ENCODE results near the gene TCP1.

TCP1 gene

DNA sequence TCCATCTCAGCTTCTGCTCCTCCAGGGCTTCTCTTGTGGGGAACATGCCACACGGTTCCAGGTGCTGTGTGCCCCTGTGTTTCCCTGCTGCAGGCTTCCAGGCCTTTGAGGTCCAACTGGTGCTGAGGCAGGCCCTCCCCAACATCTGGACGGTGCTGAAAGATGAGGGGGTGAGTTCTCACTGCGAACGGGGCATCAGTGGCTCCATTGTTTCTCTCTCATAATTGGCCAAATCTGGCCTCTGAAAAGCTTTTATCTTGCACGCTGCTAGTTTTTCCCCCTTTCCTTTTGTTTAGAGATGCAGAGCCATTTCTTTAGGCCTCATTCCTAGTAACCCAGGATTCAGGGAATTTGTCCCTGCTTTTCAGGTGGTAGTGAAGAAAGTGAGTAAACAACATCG is 19.2 kb upstream of the TCP1 start:
- WGBS (ENCODE audit: extremely low coverage, insufficient coverage, insufficient read length), result no CpG with 5 or more reads among the region's 6 CpGs
- Histone ChIP-seq H4K12ac (ENCODE audit: low read depth, low read length) (no peak overlapping the region), H4K91ac (ENCODE audit: low read depth, low read length) (no peak overlapping the region), H3K9ac (ENCODE audit: low read length) (no peak overlapping the region), H3K36me3 (ENCODE audit: control insufficient read depth in 1 of 2, insufficient read depth in 2 of 2, low read length in 2 of 2) (no peaks in the 10 kb centered on the region), H3K23ac (ENCODE audit: low read length) (no peak overlapping the region), H3K4me3 (ENCODE audit: low read depth, low read length) (no peak overlapping the region), H3K4me1 (ENCODE audit: control insufficient read depth in 1 of 2, insufficient read depth in 2 of 2, low read length in 2 of 2) (peaks cover 4 to 11% of the 10 kb centered on the region in 2 experiments), H3K4ac (ENCODE audit: low read depth, low read length) (no peak overlapping the region), H3K27me3 (ENCODE audit: insufficient read depth, low read length) (no peaks in the 10 kb centered on the region), H3K9me3 (ENCODE audit: insufficient read depth, low read depth, low read length) (no peaks in the 10 kb centered on the region), H2AK5ac (ENCODE audit: low read length) (no peak overlapping the region), H3K27ac (ENCODE audit: low read depth, low read length) (no peak overlapping the region), H2BK5ac (ENCODE audit: low read depth, low read length, poor library complexity) (no peak overlapping the region), H2AFZ (ENCODE audit: insufficient read depth, low read length, poor library complexity) (no peak overlapping the region), H2BK12ac (ENCODE audit: low read length) (peak overlapping the region; percentile 3), H4K8ac (ENCODE audit: low read depth, low read length) (no peak overlapping the region), H2BK120ac (ENCODE audit: insufficient read depth, low read length, poor library complexity) (no peak overlapping the region), H3K14ac (ENCODE audit: low read length) (no peak overlapping the region), H3K79me2 (ENCODE audit: control insufficient read depth, insufficient read depth, low read length, poor library complexity) (no peaks in the 10 kb centered on the region), H3K79me1 (ENCODE audit: low read length) (peaks cover under 1% of the 10 kb centered on the region), H3K4me2 (ENCODE audit: low read length) (no peak overlapping the region), H3K18ac (ENCODE audit: low read length) (no peak overlapping the region)
- DNase-seq, result no peak

- H3K79me2 ChIP-seq (ENCODE audit: control insufficient read depth, insufficient read depth, low read length, poor library complexity), result no peaks in the 10 kb centered on the region
- H4K12ac ChIP-seq (ENCODE audit: low read depth, low read length), result no peak overlapping the region
- H3K9ac ChIP-seq (ENCODE audit: low read length), result no peak overlapping the region
- H3K4ac ChIP-seq (ENCODE audit: low read depth, low read length), result no peak overlapping the region
- no peaks in the 10 kb centered on the region for H3K79me1 ChIP-seq (ENCODE audit: low read length)
- H3K14ac ChIP-seq (ENCODE audit: low read length), result no peak overlapping the region
- H3K36me3 ChIP-seq (ENCODE audit: control insufficient read depth in 1 of 2, insufficient read depth in 2 of 2, low read length in 2 of 2), result no peaks in the 10 kb centered on the region
- H3K4me3 ChIP-seq (ENCODE audit: low read depth, low read length), result no peak overlapping the region
- no peak overlapping the region for H2AFZ ChIP-seq (ENCODE audit: insufficient read depth, low read length, poor library complexity)
- no peak overlapping the region for H4K8ac ChIP-seq (ENCODE audit: low read depth, low read length)
- H4K91ac ChIP-seq (ENCODE audit: low read depth, low read length), result no peak overlapping the region
- H3K18ac ChIP-seq (ENCODE audit: low read length), result no peak overlapping the region
- no peak overlapping the region for H3K23ac ChIP-seq (ENCODE audit: low read length)
- H2BK5ac ChIP-seq (ENCODE audit: low read depth, low read length, poor library complexity), result no peak overlapping the region
- no CpG with 5 or more reads among the region's 5 CpGs for WGBS (ENCODE audit: extremely low coverage, insufficient coverage, insufficient read length)
- H3K4me1 ChIP-seq (ENCODE audit: control insufficient read depth in 1 of 2, insufficient read depth in 2 of 2, low read length in 2 of 2), result peaks cover 0 to under 1% of the 10 kb centered on the region in 2 experiments
- peaks cover 2% of the 10 kb centered on the region for H3K9me3 ChIP-seq (ENCODE audit: insufficient read depth, low read depth, low read length)
- no peak overlapping the region for H3K4me2 ChIP-seq (ENCODE audit: low read length)
- DNase-seq, result peak; percentile 53 to 93
- no peak overlapping the region for H2AK5ac ChIP-seq (ENCODE audit: low read length)
- no peak overlapping the region for H2BK12ac ChIP-seq (ENCODE audit: low read length)
- H3K27ac ChIP-seq (ENCODE audit: low read depth, low read length), result no peak overlapping the region
- no peak overlapping the region for H2BK120ac ChIP-seq (ENCODE audit: insufficient read depth, low read length, poor library complexity)
- H3K27me3 ChIP-seq (ENCODE audit: insufficient read depth, low read length), result no peaks in the 10 kb centered on the region
These were observed 17.9 kb upstream of the TCP1 start for GRCh38 chr6:159807150-159807858.

GRCh38 chr6:159806021-159806458 is 16.6 kb upstream of the TCP1 start:
- Histone ChIP-seq H3K27me3 (ENCODE audit: insufficient read depth, low read length) (no peaks in the 10 kb centered on the region), H2AK5ac (ENCODE audit: low read length) (no peak overlapping the region), H3K4me1 (ENCODE audit: control insufficient read depth in 1 of 2, insufficient read depth in 2 of 2, low read length in 2 of 2) (no peaks in the 10 kb centered on the region), H3K4ac (ENCODE audit: low read depth, low read length) (no peak overlapping the region), H3K4me3 (ENCODE audit: low read depth, low read length) (no peak overlapping the region), H3K18ac (ENCODE audit: low read length) (no peak overlapping the region), H3K23ac (ENCODE audit: low read length) (no peak overlapping the region), H2BK12ac (ENCODE audit: low read length) (no peak overlapping the region), H4K8ac (ENCODE audit: low read depth, low read length) (no peak overlapping the region), H3K27ac (ENCODE audit: low read depth, low read length) (no peak overlapping the region), H2AFZ (ENCODE audit: insufficient read depth, low read length, poor library complexity) (no peak overlapping the region), H3K79me1 (ENCODE audit: low read length) (no peaks in the 10 kb centered on the region), H4K12ac (ENCODE audit: low read depth, low read length) (no peak overlapping the region), H3K4me2 (ENCODE audit: low read length) (no peak overlapping the region), H2BK5ac (ENCODE audit: low read depth, low read length, poor library complexity) (no peak overlapping the region), H3K14ac (ENCODE audit: low read length) (no peak overlapping the region), H3K79me2 (ENCODE audit: control insufficient read depth, insufficient read depth, low read length, poor library complexity) (no peaks in the 10 kb centered on the region), H2BK120ac (ENCODE audit: insufficient read depth, low read length, poor library complexity) (no peak overlapping the region), H3K9me3 (ENCODE audit: insufficient read depth, low read depth, low read length) (peaks cover 2% of the 10 kb centered on the region), H4K91ac (ENCODE audit: low read depth, low read length) (no peak overlapping the region), H3K36me3 (ENCODE audit: control insufficient read depth in 1 of 2, insufficient read depth in 2 of 2, low read length in 2 of 2) (no peaks in the 10 kb centered on the region), H3K9ac (ENCODE audit: low read length) (no peak overlapping the region)
- WGBS (ENCODE audit: extremely low coverage, insufficient coverage, insufficient read length), result no CpG with 5 or more reads among the region's 9 CpGs
- DNase-seq, result peak in 1 of 2 donors; percentile 18

- H3K36me3 ChIP-seq (ENCODE audit: control insufficient read depth in 1 of 2, insufficient read depth in 2 of 2, low read length in 2 of 2), result no peaks in the 10 kb centered on the region
- no peak overlapping the region for H3K23ac ChIP-seq (ENCODE audit: low read length)
- no peak overlapping the region for H3K9ac ChIP-seq (ENCODE audit: low read length)
- H3K4me3 ChIP-seq (ENCODE audit: low read depth, low read length), result no peak overlapping the region
- H3K18ac ChIP-seq (ENCODE audit: low read length), result no peak overlapping the region
- no peak overlapping the region for H4K91ac ChIP-seq (ENCODE audit: low read depth, low read length)
- no peaks in the 10 kb centered on the region for H3K4me1 ChIP-seq (ENCODE audit: control insufficient read depth in 1 of 2, insufficient read depth in 2 of 2, low read length in 2 of 2)
- WGBS (ENCODE audit: extremely low coverage, insufficient coverage, insufficient read length), result no CpG with 5 or more reads among the region's 6 CpGs
- no peak overlapping the region for H2AFZ ChIP-seq (ENCODE audit: insufficient read depth, low read length, poor library complexity)
- H3K79me1 ChIP-seq (ENCODE audit: low read length), result no peaks in the 10 kb centered on the region
- DNase-seq, result peak in 1 of 2 donors; percentile 14
- H3K79me2 ChIP-seq (ENCODE audit: control insufficient read depth, insufficient read depth, low read length, poor library complexity), result no peaks in the 10 kb centered on the region
- peaks cover 2% of the 10 kb centered on the region for H3K9me3 ChIP-seq (ENCODE audit: insufficient read depth, low read depth, low read length)
- no peak overlapping the region for H4K8ac ChIP-seq (ENCODE audit: low read depth, low read length)
- H3K27me3 ChIP-seq (ENCODE audit: insufficient read depth, low read length), result no peaks in the 10 kb centered on the region
- H3K4me2 ChIP-seq (ENCODE audit: low read length), result no peak overlapping the region
- H3K4ac ChIP-seq (ENCODE audit: low read depth, low read length), result no peak overlapping the region
- H4K12ac ChIP-seq (ENCODE audit: low read depth, low read length), result no peak overlapping the region
- H3K14ac ChIP-seq (ENCODE audit: low read length), result no peak overlapping the region
- H2AK5ac ChIP-seq (ENCODE audit: low read length), result no peak overlapping the region
- H2BK12ac ChIP-seq (ENCODE audit: low read length), result no peak overlapping the region
- H2BK5ac ChIP-seq (ENCODE audit: low read depth, low read length, poor library complexity), result no peak overlapping the region
- no peak overlapping the region for H3K27ac ChIP-seq (ENCODE audit: low read depth, low read length)
- H2BK120ac ChIP-seq (ENCODE audit: insufficient read depth, low read length, poor library complexity), result no peak overlapping the region
These were observed 16.1 kb upstream of the TCP1 start for GRCh38 chr6:159805440-159806020.

Data from trophoblast cell (in vitro differentiated cells and primary cell).